ENCODE data around the gene JMJD8. TPM values are rescaled to one million over a fixed set of nuclear protein-coding genes. Genes with fewer than 3 reads are reported as not detected.

The JMJD8 gene
- polyA plus RNA-seq, 1 donor, result 35.1 TPM

DNA sequence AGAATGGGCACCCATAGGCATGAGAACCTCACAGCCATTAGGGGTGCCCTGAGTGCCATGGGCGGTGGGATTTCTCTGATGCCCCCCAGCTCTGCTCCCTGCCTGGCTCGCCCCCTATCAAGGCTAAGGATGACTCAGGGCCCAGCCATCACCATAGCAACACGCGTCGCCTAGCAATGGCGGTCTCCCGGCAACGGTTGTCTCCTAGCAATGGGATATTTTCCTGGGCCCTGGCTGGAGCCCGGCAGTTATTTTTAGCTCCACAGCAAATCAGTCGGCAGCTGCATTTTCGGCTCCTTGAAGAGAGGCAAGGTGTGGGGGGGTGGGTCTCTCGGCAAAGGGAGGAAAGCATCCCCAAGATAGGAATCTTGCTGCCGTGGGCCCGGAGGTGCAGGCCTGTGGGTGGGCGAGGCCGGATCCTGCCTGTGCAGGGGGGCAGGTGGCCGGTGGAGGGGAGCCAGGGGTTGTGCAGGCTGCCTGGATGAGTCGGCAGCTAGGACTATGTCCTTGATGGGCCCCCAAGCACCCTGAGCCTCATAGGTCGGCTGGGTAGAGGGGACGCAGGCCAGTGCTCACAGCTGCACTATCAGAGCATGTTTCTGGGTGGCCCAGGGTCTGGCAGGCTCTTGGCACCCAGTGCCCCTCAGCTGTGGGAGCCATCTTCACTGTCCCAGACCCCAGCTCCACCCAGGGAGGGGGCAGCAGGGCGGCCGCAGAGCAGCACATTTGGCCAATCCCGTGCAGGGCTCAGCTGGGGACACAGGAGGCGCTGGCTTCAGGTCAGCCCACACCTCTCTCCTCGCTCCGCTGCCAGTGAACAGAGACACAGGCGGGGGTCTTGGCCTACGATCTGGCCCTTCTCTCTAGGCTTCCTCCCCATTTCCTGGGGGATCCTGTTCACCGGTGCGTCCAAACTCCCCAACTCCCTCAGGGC lies 25.7 kb upstream of the JMJD8 start:
- DNase-seq (ENCODE audit: low read depth), result no peak

DNA sequence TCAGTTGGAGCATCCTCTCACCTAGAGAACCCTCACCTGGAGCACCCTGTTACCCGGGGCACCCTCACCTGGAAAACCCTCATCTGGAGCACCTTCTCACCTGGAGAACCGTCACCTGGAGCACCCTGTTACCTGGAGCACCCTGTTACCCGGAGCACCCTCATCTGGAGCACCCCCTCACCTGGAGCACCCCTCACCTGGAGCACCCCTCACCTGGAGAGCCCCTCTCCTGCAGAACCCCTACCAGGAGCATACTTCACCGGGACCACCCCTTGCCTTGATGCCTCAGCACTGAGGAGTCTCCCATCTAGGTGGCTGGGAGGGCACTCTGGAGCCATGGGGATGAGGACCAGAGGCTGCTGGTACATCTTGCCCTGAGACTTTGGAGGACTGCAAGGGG lies 24.8 kb upstream of the JMJD8 start:
- DNase-seq (ENCODE audit: low read depth), result no peak

DNA sequence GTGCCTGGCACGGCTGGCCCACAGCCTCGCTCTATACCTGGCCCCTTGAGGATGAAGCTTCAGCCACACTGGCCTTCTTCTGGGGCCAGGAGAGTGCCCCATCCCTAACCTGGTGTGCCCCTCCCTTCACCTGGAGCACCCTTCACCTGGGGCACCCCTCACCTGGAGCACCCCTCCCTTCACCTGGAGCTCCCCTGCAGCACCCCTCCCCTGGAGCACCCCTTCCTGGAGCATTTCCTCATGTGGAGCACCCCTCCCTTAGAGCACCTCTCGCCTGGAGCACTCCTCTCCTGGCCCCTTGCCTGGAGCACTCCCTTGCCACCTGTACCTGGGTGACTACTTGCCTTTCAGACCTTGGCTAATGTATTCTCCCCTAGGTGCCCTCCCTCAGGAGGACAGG lies 23.9 kb upstream of the JMJD8 start:
- no peak for DNase-seq (ENCODE audit: low read depth)

DNA sequence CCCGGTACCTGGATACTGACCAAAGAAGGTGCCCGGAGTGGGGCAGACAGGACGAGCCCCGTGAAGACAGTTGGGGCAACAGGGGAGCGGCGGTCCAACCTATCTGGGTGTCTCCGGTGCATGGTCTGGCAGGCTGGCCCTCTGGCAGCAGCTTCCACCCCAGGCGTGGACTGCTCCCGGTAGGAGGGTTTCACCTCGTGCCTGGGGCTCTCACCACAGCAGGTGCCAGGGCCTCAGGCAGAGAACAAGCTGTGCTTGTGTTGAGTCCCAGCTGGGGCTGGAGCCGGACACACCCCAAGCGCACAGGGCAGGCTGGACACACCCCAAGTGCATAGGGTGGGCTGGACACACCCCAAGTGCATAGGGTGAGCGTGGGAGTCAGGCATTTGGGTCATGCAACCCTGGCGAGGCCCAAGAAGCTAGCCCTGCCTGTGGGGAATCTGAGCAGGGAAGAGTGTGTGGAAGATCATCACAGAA lies 23.0 kb upstream of the JMJD8 start:
- DNase-seq (ENCODE audit: low read depth), result no peak

DNA sequence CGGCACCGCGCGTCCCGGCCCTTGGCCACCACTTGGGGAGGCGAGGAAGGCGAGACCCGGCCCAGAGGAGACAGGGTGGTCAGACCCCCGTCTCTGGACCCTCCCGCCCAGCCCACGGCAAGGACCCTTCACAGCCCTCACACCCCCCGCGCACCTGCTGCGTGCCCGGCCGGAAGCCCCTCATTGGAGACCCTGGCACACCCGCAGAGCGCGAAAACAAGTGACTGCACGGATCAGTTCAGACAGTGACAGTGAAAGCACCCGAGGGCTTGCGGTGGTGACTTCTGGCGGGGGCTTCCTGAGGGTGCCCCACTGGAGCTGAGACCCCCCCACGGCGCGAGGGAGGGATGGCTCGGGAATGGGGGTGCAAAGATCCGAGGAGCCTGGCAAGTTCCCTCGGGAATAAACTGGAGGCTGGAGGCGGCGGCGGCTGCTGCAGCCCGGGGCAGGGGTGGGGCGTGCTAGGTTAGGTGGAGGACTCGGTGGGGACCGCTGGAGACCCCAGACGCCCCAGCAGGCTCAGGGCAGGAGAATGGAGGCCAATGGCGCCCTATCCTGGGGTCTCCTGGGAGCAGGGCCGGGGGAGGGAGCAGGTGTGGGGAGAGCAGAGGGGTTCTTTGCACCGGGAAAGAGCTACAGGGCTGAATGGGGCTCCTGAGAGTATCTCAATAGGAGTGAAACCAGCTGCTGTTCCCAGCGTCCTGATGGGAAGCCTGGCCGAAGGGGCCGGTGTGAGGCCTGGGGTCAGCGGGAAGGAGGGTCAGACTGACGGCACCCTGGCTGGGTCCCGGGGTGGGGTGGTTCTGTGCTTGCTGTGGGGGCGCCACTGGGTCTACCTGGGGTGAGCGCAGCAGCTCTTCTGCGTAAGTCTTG lies 22.3 kb upstream of the JMJD8 start:
- no peak for DNase-seq (ENCODE audit: low read depth)

DNA sequence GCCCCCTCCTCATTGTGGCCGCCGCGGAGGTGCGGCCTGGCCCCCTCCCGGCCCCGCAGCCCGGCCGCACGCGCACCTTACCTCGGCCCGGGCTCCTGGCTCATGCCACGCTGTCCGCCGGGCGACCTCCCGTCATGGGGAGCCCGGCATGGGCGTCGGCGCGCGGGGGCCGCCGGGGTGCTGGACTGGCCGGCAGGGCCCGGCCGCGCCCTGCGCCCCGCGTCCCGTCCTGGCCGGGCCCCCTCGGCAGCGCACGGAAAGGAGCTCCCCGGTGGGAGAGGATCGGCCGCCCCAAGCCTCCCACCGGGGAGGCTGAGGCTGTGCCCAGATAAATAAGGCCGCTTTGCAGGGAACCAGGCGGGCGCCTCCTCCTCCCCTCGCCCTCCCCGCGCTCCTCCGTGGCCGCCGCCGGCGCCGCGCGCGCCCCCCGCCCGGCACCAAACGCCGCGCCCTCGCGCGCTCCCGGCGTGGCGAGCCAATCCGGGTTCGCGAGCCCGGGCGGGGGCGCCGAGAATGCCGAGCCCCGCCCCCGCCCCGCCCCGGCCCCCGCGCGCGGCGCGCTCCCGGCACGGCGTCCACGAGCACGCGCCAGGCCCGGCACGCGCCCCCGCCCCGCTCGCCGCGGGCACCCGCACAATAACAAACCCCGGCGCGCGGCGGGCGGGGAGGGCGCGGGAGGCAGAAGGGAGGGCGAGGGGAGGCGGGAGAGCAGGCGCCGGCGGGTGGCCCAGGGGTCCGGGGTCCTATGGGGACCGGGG lies 21.5 kb upstream of the JMJD8 start, which contains the start of gene FBXL16:
Gene FBXL16, minus strand, starts transcription at position 371 of the 758 bp plus-strand sequence. CDS start 8,396 bp downstream, outside the sequence.
- DNase-seq (ENCODE audit: low read depth), result no peak

DNA sequence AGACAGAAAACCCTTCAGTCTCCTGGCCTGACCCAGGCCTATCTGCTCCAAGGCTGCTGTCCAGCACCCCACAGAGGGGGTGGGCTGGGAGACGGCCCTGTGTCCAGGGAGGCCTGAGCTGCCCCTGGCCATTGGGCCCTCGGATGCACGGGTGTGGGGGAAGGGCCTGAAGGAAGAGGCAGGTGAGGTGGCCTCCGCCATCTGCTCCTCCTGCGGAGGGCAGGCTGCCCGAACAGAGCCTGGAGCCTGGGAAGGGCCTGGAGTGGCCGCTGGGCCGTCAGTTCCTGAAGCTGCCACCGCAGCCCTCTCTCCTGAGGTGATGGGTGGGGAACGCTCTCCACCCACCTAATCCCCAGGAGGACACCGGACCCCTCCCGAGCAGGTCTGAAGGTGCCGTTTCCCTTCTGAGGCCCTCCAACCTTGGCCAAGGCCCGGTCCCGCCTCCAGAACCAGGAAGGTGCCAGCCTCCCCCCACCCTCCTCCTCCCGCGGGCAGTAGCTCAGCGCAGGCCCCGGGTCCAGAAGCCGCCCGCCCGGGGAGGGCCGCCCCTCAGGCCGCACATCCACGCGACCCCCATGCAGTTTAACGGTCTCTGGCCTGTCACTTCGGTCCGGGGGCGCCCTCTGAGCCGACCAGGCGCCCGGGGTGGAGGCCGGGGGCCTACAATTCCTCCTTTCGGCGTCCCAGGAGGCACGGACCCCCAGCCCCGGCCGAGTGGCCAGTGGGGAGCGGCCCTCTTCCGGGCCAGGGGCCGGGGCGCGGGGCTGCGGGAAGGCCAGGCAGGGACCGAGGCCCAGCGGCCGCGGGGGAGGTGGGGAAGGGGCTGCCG lies 20.6 kb upstream of the JMJD8 start:
- no peak for DNase-seq (ENCODE audit: low read depth)

DNA sequence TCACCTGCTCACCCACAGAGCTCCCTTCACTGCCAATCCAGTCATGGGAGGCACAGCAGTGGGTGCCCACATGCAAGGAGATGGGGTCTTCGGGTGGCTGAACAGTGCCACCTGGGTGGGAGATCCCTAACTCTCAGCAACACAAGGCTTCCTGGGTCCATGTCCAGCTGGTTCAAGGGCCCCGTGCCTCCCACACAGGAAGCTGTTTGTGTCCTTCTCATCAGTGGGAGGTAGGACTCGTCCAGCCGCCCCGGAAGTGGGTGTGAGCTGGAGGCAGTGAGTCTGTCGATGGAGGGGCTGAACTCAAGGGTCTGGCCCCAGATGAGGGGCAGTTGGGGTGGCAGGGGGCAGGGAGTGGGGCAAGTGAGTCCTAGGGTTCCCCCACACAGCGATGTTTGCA lies 19.9 kb upstream of the JMJD8 start:
- no peak for DNase-seq (ENCODE audit: low read depth)

DNA sequence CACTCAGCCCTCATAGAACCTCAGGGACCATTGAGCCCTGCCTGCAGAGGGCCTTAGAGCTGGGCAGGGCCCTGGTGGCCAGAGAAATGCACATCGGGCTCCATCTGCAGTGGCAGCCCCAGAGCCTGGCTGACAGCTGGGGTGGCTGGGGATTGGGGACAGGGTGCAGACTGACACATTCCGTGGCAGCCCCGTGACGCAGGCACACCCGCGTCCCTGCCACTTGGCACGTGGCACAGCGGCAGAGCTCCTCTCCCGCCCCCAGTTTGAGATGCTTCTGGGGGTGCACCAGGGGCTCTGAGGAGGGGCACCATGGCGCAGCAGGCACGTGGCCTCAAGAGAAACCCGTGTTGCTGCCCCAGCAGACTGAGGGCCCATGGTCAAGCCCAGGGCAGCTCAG lies 19.3 kb upstream of the JMJD8 start:
- no peak for DNase-seq (ENCODE audit: low read depth)

DNA sequence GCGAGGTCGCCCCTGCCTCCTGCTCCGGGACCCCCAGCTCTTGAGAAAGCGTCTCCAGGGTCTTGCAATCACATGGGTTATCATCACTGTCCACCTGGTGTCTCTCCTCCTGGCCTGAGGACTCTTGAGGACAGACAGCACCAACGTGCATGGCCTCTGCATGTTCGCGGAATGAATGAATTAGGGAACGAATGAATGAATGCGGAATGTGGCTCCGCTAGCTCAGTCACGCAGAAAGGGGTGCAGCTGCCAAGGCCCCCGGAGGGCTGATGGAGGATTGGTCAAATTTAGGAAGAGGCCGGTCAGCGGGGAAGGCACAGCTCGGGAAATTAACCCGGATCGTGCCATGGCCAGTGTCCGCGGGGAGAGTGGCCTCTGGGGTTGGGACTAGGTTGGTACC lies 18.2 kb upstream of the JMJD8 start:
- no peak for DNase-seq (ENCODE audit: low read depth)

DNA sequence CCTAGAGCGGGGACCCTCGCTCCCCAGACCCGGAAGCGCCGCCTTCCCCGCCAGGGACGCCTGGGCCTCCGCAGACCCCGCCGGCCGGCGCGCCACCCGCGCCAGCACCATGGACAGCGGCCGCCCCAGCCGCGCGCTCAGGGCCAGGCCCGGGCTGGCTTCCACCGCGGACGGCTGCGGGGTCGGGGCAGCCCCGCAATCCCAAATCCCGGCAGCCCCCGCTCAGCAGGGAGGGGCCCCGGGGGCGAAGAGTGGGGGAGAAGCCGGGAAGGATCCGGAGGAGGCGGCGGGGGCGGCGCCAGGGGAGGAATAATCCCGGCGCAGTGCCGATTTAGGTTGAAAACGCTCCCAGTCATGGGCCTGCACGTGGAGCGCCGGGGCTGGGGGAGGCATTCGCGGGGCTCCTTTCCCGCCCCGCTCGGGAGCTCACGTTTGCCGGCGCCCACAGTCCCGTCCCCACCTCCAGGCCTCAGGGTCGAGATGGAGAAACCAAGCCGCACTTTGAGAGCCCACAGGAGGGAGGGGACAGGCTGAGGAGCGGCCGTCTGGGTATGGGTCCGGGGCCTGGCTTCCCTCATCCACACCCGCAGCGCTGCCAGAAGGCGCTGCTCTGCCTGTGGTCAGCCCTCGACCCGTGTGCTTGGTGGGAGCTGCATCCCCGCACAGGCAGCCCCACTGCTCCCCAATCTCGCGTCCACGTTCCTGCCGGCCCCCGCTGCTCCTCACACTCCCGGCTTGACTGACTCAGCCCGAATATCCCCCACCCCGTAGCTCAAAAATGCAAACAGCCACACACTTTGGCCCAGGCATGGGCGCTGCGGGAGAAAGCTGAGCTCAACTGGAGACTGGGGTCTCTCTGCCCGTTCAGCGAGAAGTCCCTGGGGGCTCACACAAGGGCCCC lies 16.8 kb upstream of the JMJD8 start:
- DNase-seq (ENCODE audit: low read depth), result no peak

DNA sequence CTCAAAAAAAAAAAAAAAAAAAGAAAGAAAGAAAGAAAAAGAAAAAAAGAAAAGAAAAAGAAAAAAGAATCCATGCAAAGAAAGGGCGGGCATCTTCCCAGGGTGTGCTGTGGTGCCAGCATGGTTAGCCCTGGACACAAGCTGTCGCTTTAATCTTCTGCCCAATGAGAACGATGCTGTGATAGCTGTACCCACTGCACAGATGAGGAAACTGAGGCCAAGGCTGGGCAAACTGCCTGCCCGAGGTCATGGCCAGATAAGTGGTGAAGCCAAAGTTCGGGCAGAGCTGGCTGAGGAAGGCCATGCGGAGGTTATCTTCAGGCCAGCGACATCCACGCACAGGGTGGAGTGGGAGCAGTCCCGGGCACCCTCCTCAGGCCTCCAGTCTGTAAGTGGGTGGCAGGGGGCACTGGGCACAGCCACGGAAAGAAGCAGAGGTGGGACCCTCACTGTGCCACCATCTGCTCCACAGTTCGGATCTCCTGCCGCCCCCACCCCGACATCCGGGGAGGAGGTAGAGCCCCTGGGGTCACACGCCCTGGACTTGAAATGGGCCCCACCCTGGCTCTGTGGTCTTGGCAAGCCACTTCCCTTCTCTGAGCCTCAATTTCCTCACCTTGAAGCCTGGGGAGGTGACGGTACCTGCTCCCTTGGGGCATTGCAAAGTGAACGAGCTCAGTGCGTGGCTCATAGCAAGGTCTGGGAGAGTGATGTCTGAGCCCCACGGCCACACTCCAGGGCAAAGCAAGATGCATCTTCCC lies 15.0 kb upstream of the JMJD8 start:
- no peak for DNase-seq (ENCODE audit: low read depth)

DNA sequence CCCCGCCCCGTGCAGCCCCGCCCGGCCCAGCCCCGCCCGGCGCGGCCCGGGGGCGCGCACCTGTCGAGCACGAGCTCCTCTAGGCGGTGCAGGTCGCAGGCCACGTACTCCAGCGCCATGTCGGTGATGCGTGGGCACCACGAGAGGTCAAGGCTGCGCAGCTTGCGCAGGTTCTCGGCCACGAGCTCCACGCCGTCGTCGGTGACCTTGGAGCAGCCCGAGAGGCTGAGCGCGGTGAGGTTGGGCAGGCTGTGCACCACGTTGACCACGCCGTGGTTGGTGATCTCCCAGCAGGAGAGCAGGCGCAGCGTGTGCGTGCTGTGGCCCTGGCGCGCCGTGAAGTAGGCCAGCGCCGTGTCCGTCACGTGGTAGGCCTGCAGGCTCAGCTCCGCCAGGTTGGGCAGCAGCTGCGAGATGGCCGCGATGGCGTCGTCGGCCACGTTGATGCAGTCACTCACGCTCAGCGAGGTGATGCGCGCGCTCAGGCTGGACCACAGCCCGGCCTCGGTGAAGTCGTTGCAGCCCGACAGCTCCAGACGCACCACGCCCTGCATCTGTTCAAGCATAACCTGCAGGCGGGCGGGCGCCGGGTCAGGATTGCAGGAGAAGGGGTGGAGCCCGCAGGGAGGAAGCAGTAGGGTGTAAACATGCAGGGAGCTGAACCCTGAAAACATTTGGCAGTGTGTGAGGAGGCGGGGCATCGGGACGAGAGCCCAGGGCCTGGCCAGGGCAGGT lies 11.4 kb upstream of the JMJD8 start:
- DNase-seq (ENCODE audit: low read depth), result no peak

DNA sequence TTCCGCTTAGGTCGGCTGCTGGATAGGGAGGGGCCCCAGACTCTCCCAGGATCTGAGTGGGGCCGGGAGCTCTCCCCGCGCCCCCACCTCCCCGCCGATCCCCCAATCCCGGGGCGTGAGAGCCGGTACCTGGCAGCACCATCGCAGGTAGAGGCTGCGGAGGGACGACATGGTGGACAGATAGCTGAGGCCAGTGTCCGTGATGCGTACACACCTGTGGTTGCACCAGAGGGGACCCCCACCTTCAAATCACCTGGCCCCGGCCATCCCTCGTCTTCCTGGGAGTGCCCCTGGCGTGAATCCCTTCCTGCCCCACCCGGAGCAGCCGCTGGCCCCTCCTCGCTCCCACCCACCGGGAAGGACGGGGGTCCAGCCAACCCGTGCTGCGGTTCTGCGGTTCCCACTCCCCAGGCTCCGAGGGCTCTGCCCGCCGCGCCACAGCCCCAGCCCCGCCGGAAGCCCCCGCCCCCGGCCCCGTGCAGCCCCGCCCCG lies 10.8 kb upstream of the JMJD8 start:
- DNase-seq (ENCODE audit: low read depth), result no peak

DNA sequence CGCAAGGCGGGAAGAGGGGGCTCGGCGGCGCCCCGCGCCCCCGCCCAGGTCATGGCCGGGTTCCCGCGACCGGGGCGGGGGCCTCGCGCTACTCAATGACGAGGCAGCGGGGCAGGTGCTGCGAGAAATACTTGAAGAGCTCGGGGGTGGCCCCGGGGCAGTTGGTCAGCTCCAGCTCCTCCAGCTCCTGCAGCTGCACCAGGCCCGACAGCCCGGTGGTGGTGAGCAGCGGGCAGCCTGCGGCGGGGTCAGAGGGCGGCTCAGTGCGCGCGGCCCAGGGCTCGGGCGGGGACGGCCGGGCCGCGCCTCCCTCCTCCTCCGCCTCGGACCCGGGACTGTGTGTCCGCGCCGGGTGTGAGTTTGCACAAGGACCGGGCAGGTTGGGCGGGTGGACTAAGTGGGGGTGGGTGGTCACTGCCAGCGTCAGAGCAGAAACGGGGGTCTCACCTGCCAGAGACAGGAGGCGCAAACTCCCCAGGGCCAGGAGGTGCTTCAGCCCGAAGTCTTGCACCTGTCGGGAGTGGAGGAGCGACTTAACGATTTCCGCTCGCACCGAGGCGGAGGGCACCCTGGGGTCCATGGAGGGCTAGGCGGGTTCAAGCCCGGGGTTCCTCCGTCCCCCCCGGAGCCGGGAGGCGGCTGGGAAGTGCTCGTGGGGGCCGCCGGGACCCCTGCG lies 10.2 kb upstream of the JMJD8 start:
- no peak for DNase-seq (ENCODE audit: low read depth)

DNA sequence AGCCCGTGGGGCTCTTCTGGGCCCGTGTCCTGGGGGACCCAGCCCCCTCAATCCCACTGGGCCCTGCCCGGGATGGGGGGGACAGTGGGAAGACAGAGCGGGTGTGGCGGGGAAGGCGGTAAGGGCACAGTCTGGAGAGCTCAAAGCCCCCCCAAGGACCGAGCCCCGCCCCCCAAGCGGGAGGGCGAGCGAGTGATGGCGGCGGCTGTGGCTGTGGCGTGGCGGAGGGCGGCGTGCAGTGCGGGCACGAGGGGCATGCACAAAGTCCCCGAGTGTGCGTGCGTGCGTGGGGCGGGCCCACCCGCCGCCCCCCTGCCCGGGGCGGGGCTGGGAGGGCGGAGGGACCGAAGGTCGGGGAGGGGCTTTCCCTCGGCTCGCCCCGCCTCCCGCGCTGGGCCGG lies 9.6 kb upstream of the JMJD8 start:
- no peak for DNase-seq (ENCODE audit: low read depth)

DNA sequence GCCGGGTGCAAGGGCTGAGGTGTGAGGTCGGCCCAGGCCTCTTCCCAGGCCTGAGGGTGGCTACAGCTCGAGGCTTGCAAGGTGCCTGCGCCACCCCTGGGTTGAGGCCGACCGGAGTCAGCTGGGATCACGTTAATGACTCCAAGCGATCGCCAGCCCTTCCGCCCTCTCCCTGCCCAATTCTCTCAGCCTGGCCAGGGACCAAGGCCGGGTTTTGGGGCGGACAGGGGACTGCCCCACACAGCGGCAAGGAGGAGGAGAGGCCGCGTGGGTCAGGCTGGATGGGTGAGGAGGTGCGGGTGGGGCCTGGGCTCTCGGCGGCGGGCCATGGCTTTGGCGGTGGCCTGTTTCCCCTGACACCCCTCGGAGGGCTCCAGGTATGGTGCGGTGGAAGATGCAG lies 9.2 kb upstream of the JMJD8 start:
- DNase-seq (ENCODE audit: low read depth), result no peak

Measured in forelimb muscle (tissue), 1 donor.